Endothelial cell (in vitro differentiated cells): ENCODE measurements around the gene PLIN5. TPM values are rescaled to one million over a fixed set of nuclear protein-coding genes. Genes with fewer than 3 reads are reported as not detected.
"Not testable (repeated sequence)": the region's sequence is repeated elsewhere in the genome, so short reads cannot be mapped to it uniquely, and the experiment has no call there.

Experiments
- DNase-seq: peaks from one replicate; pipeline ENCODE4 v3.0.0; 2021; ENCODE audit warnings: low spot score
- H3K27ac Mint-ChIP-seq: one replicate; pipeline ENCODE4 v1.8.0; 2021; ENCODE audit warnings: mixed read lengths, inconsistent platforms; ENCODE audit not compliant: unreplicated experiment
- H3K27me3 Mint-ChIP-seq: one replicate; pipeline ENCODE4 v1.8.0; 2021; ENCODE audit warnings: mild to moderate bottlenecking, moderate library complexity, mixed read lengths, inconsistent platforms; ENCODE audit not compliant: unreplicated experiment
- H3K36me3 Mint-ChIP-seq: one replicate; pipeline ENCODE4 v1.8.0; 2021; ENCODE audit warnings: mild to moderate bottlenecking, low read depth, mixed read lengths, inconsistent platforms; ENCODE audit not compliant: unreplicated experiment
- H3K4me1 Mint-ChIP-seq: one replicate; pipeline ENCODE4 v1.8.0; 2021; ENCODE audit warnings: mild to moderate bottlenecking, mixed read lengths, inconsistent platforms; ENCODE audit not compliant: unreplicated experiment
- H3K4me3 Mint-ChIP-seq: one replicate; pipeline ENCODE4 v1.8.0; 2021; ENCODE audit warnings: mild to moderate bottlenecking, mixed read lengths, inconsistent platforms; ENCODE audit not compliant: unreplicated experiment
- H3K9me3 Mint-ChIP-seq: one replicate; pipeline ENCODE4 v1.8.0; 2021; ENCODE audit warnings: mixed read lengths, inconsistent platforms; ENCODE audit not compliant: unreplicated experiment
- total RNA-seq: library from RNA; stranded (reverse); fragmentation: NEBNext Ultra II Directional; extraction: Animal tissue kit (Norgen Biotek cat#: 25700); gene quantifications from one replicate; pipeline ENCODE4 v1.2.1, GENCODE V29; 2021; ENCODE audit not compliant: unreplicated experiment
- TF ChIP-seq, protein P1 (sequence below): fragments of 200-600 bp; sonication (generic); IDR thresholded peaks from one replicate; pipeline ENCODE4 v1.5.0; 2021; ENCODE audit warnings: antibody characterized with exemption; ENCODE audit not compliant: unreplicated experiment

PLIN5 gene
- total RNA-seq, 1 donor from 2014 or later, result 0.64 TPM

DNA sequence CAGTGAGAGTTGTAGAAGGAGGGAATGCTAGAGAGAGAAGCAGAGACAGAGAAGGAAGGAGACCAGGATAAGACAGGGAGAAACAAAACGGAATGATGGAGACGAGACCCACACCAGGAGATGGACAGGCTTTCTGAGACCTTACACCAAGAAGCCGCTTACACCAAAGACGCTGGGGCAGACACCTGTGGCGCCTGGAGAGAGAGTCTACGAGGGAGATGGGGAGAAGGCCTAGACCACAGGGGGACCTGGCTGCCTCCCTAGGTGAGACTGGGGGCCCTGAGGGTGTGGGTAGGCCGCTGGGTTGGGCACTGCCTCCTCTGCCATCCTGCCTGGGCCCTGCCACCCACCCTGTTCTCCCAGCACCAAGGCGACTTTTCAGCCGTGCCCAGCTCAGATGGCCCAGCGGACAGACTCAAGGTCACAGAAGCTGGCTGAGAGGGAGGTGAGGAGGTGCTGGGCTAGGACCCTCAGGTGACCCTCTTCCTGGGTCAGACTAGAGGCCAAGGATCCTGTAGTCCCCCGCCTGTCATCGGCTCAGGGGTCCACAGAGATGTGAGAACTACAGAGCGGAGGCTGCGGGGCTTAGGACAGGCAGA, 5.0 kb downstream of the PLIN5 start:
- no peak for DNase-seq
- TF ChIP-seq, protein P1, sequence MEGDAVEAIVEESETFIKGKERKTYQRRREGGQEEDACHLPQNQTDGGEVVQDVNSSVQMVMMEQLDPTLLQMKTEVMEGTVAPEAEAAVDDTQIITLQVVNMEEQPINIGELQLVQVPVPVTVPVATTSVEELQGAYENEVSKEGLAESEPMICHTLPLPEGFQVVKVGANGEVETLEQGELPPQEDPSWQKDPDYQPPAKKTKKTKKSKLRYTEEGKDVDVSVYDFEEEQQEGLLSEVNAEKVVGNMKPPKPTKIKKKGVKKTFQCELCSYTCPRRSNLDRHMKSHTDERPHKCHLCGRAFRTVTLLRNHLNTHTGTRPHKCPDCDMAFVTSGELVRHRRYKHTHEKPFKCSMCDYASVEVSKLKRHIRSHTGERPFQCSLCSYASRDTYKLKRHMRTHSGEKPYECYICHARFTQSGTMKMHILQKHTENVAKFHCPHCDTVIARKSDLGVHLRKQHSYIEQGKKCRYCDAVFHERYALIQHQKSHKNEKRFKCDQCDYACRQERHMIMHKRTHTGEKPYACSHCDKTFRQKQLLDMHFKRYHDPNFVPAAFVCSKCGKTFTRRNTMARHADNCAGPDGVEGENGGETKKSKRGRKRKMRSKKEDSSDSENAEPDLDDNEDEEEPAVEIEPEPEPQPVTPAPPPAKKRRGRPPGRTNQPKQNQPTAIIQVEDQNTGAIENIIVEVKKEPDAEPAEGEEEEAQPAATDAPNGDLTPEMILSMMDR, result no peak
- Mint-ChIP-seq H3K27ac (no peak overlapping the region), H3K9me3 (no peaks in the 10 kb centered on the region), H3K4me1 (peaks cover 2% of the 10 kb centered on the region), H3K27me3 (no peaks in the 10 kb centered on the region), H3K36me3 (no peaks in the 10 kb centered on the region), H3K4me3 (no peak overlapping the region)

DNA sequence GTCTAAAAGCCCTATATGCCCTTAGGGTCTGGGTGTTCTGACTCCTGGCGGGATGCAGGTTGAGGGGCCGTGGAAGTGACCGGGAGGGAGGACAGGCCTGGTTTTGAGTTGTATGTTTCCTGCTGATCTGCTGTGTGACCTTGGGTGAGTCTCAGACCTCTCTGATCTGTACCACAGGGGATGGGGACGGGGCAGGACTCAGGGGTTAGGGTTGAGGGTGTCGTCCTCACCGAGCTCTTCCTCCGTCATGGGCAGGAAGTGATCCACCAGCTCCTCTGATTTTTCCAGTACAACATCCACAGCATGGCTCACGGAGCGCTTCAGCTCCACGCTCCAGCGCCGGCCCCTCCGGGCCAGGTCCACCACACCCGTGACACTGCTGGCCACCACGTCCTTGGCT, 6.2 kb downstream of the PLIN5 start:
- Mint-ChIP-seq H3K4me3 (no peak overlapping the region), H3K4me1 (peaks cover 2% of the 10 kb centered on the region), H3K36me3 (no peaks in the 10 kb centered on the region), H3K27ac (no peak overlapping the region), H3K27me3 (peaks cover 2% of the 10 kb centered on the region), H3K9me3 (no peaks in the 10 kb centered on the region)
- DNase-seq, result no peak
- TF ChIP-seq, protein P1, result no peak

DNA sequence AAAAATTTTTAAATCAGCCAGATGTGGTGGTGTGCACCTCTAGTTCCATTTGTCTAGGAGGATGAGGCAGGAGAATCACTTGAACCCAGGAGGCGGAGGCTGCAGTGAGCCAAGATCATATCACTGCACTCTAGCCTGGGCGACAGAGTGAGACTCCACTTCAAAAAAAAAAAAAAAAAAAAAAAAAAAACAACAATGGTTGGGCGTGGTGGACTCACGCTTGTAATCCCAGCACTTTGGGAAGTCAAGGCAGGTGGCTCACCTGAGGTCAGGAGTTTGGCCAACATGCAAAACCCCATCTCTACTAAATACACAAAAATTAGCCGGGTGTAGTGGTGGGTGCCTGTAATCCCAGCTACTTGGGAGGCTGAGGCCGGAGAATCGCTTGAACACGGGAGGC, 7.6 kb downstream of the PLIN5 start:
- H3K27me3 Mint-ChIP-seq, H3K9me3 Mint-ChIP-seq, H3K4me3 Mint-ChIP-seq, H3K27ac Mint-ChIP-seq, DNase-seq, H3K4me1 Mint-ChIP-seq, H3K36me3 Mint-ChIP-seq: not testable (repeated sequence)

DNA sequence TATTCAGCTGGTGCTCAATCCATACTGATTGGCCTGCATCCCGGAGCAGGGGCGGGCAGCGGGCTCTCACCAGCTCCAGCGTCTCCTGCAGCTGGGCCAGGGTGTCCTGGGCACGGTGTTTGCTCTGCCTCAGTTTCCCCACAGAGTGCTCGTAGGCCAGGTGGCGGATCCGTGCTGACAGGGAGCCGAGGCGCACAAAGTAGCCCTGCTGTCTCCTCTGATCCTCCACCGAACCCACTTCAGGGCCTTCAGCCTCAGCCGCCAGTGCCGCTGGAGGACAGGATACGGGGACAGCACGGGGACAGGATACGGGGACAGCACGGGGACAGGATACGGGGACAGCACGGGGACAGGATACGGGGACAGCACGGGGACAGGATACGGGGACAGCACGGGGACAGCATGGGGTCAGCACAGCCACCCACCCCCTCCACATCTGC, 9.4 kb downstream of the PLIN5 start:
- Mint-ChIP-seq H3K9me3 (no peaks in the 10 kb centered on the region), H3K27ac (no peak overlapping the region), H3K27me3 (peaks cover 7% of the 10 kb centered on the region), H3K36me3 (no peaks in the 10 kb centered on the region), H3K4me3 (no peak overlapping the region), H3K4me1 (peaks cover 2% of the 10 kb centered on the region)
- TF ChIP-seq, protein P1, result no peak
- no peak for DNase-seq

DNA sequence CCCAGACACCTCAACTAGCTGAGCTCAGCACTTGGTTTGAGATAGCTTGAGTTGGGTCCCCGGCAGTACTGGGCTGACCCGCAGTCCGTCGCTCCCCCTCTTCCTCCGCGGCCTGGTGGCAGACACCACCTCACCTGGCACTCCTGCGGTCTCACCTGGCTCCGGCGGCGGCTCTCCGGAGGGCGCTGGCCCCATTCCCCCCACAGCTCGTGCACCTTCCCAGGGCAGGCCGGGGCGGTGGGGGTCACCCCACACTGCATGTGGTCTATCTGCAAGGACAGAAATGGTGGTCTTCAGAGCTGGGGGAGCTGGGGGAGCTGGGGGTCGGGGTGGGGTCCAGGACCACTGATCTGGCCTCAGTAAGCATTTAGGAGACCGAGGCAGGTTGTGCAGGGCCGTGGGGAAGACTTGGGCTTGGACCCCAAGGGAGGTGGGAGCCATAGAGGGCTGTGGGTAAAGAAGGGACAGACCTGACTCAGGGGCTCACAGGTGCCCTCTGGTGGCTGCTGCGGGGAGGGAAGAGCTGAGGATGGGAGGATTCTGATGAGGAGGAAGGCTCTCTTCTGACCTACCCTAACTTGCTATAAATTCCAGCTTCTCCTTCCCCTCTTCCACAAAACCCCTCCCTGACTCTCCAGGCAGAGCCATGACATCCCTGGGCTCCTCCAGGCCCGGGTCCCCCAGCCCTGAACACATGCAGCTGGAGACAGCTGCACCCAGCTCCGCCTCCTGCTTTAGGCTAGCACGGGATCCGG, 10.0 kb downstream of the PLIN5 start:
- Mint-ChIP-seq H3K9me3 (no peaks in the 10 kb centered on the region), H3K27me3 (peaks cover 9% of the 10 kb centered on the region), H3K4me3 (no peak overlapping the region), H3K4me1 (peaks cover 2% of the 10 kb centered on the region), H3K36me3 (no peaks in the 10 kb centered on the region), H3K27ac (no peak overlapping the region)
- TF ChIP-seq, protein P1, result peak; percentile 54
- peak; percentile 77 for DNase-seq
